ENCODE data around the gene RIMBP2.

Gene RIMBP2

DNA sequence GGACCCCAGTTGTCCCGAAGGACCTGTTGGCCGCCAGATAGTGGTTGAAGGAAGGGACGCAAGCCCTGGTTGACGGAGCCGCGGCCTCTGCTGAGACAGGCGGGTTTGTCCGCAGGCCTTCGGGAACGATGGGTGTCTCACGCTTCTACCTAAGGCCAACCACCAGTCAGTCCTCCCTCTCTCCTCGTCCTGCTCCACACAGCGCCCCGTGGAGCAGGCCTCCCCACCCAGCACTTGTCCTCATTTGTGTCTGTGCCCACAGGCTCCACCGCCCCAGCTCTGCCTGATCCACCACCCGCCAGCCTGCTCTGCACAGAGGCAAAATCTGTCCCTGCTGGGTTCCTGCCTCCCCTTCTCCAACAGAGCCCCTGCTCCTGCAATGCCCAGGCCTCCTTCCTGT is 41.0 kb downstream of the RIMBP2 start:
- DNase-seq, result no peak

DNA sequence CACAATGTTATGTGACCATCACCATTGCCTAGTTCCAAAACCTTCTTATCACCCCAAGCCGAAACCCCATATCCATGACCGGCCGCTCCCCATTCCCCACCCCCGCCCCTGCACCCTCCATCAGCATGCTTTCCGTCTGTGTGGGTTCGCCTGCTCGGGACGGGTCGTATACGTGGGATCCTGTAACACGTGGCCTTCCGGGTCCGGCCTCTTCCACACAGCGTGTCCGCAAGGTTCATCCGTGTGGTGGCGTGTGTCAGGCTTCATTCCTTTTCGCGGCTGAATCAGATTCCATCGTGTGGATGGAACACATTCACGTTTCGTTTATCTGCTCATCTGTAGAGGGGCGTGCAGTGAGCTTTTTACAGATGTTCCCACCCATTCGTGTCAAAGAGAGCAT is 41.4 kb downstream of the RIMBP2 start:
- DNase-seq, result no peak

DNA sequence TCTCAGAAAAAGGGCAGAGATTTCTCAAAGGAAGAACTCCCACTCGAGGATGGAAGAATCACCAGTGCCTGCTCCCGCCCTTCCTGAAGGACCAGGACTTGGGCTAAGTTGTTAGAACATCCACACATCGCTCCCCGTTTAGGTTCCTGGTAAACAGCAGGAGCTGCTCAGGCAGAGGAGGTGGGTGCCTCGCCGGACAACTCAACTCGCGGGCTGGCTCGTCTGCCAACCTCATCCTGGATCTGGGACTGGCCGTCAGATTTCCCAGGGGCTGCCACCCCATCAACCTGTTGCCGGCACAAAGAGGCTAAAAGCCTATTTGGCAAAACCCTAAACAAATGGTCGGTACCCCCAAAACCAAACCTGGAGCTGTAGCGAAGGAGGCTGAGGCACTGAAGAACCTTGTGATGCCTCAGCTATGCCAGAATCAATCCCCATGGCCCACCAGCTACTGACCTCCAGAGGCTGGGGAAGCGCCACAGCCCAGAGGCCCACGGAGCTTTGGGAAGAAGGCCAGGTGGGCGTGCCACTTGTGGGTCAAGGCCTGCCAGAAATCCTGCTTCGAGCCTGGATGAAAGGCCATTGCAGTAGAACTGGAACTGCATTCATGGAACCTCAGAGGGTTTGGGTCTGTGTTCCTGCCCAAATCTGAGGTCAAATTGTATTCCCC is 42.9 kb downstream of the RIMBP2 start:
- DNase-seq, result no peak

DNA sequence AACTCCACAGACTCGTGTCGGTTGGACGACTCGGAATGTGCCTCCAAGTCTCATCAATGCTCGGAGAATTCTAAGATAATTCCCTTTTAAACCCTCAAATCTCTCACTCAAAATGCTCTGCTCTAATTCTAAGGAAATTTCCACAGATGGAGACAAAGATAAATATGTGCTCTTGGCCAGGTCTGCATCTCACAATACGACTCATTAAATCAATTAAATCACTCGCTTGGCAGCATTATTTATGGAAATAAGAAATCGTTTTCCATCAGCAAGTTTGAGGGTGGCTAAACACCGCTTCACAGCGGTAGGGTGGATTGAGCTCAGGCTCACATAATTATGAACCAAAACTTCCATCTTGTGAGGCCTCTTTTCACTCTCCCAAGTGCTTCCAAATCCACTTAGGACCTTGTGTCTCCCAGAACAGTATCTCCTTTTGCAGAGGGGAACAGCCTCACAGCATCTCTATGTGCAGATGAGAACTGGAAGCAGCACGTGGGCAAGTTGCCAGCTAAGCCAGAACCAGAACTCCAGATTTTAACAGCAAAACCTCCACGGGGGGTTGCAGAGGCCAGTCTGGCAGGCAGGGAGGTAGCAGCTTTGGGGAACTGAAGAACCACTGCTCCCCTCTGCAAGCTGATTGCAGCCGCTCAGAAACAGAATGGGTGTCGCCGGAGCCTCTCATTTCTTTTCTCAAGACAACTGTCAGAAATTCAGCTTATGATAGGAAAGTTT is 43.8 kb downstream of the RIMBP2 start:
- DNase-seq, result no peak

DNA sequence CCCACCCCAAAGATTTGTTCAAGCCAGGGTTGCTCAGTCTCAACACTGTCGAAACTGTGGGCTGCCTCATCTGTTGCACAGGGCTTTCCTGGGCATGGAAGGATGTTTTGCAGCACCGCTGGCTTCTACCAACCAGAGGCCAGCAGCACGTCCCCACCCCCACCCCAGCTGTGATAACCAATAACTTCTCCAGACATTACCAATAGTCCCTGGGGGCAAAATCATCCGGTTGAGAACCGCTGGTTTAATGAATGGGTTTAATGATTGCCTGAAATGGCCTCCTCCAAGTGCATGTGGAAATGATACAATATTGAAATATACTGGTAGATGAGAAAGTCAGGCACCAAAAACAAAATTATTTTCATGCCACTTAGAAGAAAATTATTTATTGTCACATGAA is 44.5 kb downstream of the RIMBP2 start:
- DNase-seq, result no peak

DNA sequence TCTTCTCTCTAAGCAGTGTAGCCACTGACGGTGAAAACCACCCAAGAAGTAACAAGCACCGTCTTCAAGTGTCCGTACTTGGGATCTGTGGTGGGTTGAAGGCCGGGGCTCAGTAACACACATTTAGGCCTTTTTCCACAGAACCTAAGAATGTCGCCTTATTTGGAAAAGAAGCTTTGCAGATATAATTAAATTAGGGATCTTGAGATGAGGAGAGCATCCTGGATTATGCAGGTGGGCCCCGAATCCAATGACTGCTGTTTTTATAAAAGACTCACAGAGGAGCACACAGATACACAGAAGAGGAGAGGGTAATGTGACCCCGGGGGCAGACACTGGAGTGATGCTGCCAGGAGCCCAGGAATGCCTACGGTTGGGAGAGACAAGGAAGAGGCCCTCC is 46.3 kb downstream of the RIMBP2 start:
- DNase-seq, result no peak

DNA sequence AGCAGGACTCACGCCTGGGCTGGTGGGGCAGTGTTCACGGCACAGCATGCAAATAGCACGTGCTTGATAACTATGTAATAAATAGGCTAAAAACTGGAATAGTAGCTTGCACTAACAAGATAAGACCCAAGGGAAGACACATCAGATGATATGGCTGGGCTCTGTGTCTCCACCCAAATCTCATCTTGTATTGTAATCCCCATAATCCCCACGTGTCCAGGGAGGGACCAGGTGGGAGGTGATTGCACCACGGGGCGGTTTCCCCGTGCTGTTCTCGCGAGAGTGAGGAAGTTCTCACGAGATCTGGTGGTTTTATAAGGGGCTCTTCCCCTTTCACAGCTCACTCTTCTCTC is 46.9 kb downstream of the RIMBP2 start:
- no peak for DNase-seq

DNA sequence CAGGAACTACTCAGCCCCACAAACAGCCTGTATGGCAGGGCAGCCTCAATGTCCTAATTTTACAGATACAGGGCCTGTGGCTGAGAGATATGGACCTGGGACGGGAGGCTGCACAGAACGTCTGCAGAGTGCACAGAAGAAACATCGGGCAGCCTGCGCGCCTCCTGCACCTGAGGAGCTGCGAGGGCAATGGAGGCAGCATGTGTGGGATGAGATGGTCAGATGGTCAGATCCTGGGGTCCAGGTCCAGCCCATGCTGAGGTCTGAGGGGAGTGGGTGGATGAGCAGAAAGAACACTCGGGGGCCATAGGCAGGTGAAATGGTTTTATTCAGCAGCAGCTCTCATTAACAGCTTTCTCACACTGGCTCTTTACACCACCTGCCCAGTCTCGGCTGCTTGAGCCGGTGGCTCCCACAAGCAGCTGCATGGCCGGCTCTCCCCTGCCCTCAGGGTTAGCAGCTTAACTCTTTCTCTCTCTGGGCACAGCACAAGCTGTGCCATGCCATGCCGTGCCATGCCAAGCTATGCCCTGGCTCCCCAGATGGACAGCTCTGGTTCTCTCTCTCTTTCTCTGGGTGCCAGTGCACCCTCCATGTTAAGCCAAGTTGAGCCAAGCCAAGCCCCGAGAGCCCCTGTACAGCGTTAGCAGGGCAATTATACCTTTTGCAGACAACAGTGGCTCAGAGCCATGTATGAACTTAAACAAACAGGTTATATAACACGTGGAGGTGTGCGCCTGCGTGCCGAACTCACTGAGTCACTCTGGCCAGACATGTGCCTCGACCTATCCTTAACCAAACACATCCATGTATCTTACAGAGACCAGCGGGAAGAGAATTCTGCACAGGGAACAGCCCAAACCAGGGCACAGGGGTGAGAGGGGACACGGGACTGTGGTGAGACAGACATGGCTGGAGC is 47.6 kb downstream of the RIMBP2 start:
- no peak for DNase-seq

DNA sequence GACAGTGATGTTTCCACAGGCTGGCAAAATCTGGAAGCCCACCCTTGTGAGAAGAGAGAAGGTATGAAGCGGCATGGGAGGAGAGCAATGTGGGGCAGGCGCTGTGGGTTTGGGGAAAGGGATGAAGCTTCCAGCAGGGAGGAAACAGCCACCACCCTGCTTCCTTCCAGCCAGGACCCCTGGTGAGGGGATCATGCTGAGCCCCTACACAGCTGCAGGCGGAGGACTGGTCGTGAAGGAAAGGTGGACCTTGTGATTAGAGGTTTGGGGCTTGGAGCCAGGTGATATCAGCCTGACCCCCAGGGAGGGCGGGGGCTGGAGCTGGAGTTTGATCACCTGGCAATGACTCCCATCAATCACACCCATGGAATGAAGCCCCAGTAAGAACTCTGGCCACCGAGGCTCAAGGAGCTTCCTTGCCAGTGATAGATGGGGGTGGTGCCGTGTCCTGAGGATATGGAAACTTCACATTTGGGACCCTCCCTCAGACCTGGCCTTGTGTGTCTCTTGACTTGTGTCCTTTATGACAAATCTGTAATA is 48.6 kb downstream of the RIMBP2 start:
- DNase-seq, result no peak

DNA sequence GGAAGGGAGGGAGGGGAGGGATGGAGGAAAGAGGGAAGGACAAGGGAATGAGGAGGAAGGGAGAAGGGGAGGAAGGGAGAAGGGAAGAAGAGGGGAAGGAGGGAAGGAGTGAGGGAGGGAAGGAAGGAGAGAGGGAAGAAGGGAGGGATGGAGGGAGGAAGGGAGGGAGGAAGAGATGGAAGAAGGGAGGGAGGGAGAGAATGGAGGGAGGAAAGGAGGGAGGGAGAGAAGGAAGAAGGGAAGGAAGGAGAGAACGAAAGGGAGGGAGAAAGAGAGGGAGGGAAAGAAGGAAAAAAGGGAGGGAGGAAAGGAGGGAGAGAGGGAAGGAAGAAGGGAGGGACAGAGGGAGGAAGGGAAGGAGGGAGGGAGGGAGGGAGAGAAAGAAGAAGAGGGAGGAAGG is 49.5 kb downstream of the RIMBP2 start:
- no peak for DNase-seq

DNA sequence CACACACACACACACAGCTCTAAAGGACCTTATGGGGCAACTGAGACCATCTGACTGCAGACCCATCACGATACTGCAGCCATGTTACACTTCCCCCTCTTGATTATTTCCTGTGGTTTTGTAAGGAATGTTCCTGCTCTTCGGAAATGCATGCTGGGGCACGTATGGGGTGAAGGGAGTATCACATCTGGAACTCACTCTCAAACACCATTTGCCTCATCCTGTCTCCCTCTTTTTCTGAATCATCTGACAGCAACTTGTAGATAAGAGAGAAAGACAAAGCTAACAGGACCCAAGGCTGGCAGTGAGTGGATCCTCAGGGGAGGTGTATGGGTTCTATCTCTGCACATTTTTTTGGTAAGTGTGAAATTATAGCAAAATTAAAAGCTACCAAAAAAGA is 50.3 kb downstream of the RIMBP2 start:
- DNase-seq, result no peak

DNA sequence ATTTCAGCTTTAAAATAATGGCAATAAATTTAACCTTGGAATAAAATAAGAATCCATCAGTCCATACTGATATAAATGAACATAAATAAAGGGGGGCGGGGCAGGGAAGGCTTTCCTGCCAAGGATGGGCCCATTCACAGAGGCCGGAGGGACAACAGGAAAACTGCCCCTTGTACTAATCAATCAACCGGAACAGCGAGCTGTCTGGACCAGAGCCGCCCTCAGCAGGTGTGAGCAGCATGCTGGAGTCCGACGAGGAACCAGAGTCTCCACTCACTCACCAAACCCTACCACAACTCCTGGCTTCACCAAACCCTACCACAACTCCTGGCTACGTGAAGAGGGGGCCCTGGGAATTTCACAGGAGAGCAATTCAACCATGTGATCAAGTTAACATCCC is 51.3 kb downstream of the RIMBP2 start:
- DNase-seq, result no peak

DNA sequence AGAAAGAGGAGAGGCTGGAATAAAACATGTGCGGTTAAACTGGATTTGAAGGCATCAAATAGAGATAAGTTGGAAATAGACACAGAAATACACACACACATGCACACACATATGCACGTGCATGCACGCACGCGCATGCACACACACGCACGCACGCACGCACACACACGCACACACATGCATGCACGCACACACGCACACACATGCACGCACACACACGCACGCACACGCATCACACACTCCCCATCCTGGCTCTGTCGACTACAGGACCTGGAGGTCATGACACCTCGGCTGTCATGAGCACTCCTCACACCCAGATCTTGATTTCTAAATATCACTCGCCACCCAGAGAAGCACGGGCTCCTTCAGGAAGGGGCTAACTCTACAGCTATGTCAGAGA is 51.8 kb downstream of the RIMBP2 start:
- no peak for DNase-seq

DNA sequence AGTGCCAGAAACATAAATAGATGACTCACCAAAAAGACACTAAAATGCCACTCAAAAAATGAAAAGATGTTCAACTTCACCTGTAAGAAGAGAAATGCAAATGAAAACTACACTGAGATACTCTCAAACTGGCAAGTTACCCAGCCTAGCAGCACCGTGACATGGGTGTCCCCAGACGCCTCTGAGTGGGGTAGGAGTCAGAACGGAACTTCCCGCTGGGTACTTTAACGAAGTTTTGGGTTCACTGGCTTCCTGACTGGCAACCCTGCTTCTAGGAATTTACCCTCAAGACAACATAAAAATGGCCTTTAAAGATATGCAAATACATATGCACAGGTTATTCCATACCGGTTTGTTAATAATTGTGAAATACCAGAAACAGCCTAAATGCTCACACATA is 52.6 kb downstream of the RIMBP2 start:
- no peak for DNase-seq

DNA sequence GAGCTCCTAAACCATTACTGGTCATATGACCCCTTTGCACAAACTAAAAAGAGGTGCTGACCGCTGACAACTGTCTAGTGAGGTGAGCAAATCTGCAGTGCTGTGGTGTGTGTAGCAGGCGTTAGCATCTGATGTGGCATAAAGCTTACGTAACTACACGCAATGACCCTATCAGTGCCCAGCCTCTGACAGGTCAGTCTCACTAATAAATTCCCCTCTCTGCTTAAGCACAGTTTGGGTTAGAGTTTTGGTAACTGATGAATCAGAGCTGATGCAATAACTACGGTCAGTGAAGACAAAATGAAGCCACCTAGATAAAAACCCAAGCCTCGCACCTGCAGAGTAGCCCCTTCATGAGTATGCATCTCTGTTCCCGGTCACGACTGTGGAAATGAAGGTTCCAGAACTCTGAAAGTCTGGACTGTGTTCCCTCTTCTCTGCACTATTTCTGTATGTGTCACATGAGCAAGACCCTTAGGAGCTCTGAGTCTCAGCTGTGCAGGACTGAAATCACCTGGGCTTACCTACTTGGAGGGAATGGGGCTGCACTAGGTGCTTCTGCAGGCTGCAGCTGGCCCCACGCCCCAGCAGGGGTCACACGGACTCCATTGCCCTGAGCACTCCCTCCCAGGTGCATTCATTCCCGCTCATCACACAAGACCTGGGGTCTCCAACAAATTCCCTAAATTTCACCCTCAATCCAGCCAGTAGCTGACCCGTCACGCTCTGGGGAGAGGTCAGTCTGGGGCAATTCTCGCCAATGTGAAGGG is 54.4 kb downstream of the RIMBP2 start:
- DNase-seq, result no peak

DNA sequence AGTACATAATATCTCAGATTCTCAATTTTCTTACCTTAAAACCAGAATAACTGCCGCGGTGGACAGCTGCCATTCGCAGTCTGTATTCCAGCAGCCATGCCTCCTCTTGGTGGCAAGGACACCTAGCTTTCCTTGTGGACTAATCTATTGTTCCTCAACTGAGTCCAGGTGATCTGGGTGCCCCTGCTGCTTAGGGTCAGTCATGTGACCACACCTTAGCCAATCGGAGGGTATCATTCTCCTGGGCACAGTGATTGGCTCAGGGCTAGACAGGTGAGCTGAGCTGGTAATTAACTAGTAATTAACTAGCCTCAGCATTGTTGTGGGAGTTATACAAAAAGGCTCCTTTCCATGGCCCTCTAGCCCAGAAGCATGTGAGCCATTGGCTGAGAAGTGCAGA is 55.0 kb downstream of the RIMBP2 start:
- DNase-seq, result no peak

DNA sequence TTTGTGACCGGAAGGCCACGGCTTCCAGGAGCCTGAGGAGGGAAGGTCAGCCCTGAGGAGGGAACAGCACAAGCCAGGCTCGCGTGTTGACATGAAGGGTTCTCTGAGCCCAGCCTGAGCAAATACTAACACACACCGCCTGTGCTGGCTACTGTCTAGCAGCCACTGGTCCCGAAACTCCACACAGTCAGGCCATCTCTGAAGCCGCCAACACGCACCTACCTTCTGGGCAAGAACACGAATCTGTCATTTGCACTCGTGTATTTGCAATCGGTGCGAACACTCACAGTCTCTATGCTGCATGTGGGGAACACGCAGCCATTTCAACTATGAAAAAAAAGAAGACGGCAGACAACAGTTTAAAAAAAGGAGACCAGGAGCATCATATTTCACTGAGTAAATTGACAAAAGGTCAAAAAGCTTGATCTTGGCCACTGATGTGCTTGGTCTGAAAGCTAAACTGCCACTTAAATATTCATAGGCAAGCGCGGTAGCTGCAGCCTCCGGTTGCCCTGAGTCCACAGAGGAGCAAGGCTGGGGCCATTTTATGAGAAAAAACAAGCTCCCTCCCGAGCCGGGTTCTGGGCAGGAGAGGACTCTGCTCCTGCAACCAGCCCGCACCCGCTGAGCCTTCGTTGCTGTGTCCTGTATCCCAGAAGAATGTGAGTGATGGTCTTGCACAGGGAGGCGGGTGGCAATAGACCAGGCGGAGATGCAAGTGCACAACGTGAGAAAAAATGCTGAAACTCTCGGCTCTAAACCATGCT is 57.8 kb downstream of the RIMBP2 start:
- DNase-seq, result no peak

DNA sequence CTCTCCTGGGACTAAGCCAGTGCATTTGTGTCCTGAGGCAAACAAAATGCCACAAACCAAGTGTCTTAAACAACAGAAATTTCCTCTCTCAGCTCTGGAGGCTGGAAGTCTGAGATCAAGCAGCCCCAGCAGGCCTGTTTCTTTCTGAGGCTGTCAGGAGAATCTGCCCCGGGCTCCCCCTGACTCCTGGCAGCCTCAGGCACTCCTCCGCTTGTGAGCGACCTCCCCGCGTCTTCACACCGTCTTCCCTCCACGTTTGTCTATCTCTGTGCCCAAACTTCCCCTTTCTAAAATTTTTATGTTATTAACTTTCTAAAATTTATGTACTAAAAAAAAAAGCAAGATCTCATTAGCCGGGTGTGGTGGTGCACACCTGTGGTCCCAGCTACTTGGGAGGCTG is 59.7 kb downstream of the RIMBP2 start:
- DNase-seq, result no peak

DNA sequence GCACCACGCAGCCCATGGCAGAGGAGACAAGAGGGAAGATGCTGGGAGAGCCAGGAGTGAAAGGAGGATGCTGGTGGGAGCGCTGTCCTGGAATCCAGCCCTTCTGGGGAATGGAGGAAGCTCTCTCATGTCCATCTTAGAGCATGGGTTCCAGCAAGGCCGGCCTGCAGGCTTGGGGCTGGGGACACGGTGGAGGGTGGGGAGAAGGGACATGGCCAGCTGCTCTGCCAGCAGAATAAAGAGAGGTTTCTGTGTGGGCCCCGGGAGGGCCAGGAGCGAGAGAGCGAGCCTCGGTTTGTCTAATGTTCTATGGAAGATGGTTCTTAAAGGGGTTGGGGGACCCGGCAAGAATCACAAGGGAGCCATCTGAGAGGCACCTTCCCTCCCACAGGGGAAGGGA is 60.2 kb downstream of the RIMBP2 start:
- no peak for DNase-seq

DNA sequence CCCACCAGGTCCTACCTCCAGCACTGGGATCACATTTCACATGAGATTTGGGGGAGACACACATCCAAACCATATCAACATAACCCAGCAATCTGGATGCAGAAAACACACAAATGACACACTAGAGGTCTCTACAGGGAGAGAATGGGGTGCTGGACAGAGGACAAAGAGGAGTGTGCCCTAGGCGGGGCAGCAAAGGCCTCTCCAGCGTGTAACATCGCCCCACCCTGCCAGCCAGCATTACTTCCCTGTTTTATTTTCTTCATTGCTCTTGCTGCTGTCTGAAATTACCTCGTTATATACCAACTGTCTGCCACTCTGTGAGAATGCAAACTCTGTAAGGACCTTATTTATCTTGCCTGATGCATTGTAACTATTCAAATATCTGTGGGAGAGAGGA is 61.1 kb downstream of the RIMBP2 start:
- no peak for DNase-seq

DNA sequence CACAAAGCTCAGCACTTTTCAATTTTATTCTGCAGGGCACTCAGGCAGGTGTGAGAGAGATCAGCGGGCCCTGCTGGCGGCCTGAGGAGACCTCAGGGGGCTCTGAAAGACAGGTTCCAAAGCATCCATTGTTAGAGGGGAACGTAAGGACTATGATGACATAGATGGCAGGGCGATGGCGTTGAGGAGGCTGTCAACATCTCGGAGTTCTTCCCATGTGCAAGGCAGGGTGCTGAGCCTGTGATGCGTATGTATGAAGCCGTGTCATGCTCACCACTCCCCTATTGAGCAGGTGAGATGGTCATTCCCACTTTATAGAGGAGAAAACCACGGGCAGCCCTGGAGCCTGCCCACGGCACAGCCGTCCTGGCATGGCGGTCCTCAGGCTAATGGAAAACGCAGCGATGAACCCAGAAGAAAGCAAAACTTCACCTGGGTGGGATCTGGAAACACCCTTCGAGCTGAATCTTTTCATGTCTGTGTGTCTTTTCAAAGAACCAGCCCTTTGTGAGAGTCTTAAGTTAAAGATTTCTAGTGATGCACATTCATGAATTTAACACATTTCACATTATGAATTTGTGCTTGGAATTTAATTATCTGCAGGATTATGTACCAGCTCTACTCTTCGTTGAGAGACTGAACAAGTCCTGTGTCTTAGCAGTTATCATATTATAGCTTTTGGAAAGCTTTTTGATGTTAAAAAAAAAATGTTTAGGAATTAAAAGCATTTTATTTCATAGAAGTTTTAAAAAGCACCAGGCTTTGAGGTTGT is 64.7 kb downstream of the RIMBP2 start:
- no peak for DNase-seq
